ENCODE results near the gene FAM20C. TPM values are rescaled to one million over a fixed set of nuclear protein-coding genes. Genes with fewer than 3 reads are reported as not detected.
"Not testable (repeated sequence)": the region's sequence is repeated elsewhere in the genome, so short reads cannot be mapped to it uniquely, and the experiment has no call there.

The FAM20C gene
- total RNA-seq, 2 donors from 2014 or later = 0.08 to 0.19 TPM

DNA sequence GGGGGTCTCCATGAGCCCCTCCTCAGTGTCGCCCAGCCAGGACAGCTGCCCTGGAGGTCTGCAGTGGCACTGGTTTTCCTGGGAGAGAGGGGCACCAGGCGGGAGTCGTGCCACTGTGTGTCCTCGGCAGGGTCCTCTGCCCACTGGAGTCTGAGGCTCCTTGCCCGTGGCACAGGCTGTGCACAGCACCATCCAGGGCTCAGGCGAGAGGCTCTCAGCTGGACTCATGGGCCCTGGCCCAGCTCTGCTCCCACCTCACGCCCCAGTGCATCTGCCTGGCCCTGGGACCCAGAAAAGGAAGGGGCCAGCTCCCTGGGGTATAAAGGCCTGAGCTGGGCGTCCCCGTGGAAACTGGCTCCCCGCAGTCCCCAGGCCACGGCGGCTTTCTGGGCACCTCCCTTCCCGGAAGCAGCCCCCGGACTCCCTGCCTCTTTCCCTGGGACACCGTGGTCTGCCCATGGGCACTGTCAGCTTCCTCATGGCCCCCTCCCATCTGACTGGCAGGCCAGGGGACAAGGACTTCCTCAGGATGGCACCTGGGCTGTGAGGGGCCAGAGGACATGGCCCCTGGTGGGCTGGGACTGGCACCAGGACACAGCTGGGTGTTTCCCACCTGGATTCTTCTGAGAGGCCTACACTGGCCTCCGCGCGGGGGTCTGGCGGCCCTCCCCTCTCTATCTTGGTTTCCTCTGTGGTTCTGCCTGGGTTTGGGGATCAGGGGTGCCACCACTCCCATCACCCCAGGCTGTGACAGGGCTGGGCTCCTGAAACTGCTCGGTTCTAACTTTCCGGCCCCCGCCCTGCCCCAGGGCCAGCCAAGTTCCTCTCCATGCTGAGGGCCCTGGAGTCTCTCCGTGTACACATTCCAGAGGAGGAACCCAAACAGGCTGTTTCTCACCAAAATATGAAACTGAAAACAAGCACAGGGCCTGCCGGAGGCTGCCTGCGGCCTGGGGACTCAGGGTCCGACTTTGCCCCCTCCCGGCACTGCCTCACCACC is 103.1 kb downstream of the FAM20C start:
- ATAC-seq (replicated peaks) = no peak
- no peaks in the 10 kb centered on the region for H3K4me1 Mint-ChIP-seq
- H3K36me3 Mint-ChIP-seq (ENCODE audit: low read depth) = no peaks in the 10 kb centered on the region
- peaks cover 16% of the 10 kb centered on the region for H3K27me3 Mint-ChIP-seq
- no peaks in the 10 kb centered on the region for H3K9me3 Mint-ChIP-seq
- H3K4me3 Mint-ChIP-seq = no peak overlapping the region
- H3K27ac Mint-ChIP-seq = no peak overlapping the region

GRCh38 chr7:296373-296945 is 104.1 kb downstream of the FAM20C start:
- Mint-ChIP-seq H3K9me3 (no peaks in the 10 kb centered on the region), H3K4me1 (no peaks in the 10 kb centered on the region), H3K27ac (no peak overlapping the region), H3K4me3 (no peak overlapping the region), H3K36me3 (ENCODE audit: low read depth) (no peaks in the 10 kb centered on the region), H3K27me3 (peaks cover 16% of the 10 kb centered on the region)
- ATAC-seq (replicated peaks) = no peak

DNA sequence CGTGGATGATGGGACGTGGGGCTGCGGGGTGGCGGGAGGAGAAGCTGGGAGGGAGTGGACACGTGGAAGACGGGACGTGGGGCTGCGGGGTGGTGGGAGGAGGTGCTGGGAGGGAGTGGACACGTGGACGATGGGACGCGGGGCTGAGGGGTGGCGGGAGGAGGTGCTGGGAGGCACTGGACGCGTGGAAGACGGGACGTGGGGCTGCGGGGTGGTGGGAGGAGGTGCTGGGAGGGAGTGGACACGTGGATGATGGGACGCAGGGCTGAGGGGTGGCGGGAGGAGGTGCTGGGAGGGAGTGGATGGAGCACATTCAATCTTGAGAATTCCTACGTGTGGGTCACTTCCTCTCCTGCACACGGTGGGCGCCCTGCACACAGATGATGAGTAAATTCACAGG is 104.8 kb downstream of the FAM20C start:
- H3K27me3 Mint-ChIP-seq; ATAC-seq (replicated peaks); H3K9me3 Mint-ChIP-seq; H3K4me1 Mint-ChIP-seq; H3K4me3 Mint-ChIP-seq; H3K27ac Mint-ChIP-seq; H3K36me3 Mint-ChIP-seq (ENCODE audit: low read depth): not testable (repeated sequence)

GRCh38 chr7:297611-298374 is 105.4 kb downstream of the FAM20C start:
- no peaks in the 10 kb centered on the region for H3K36me3 Mint-ChIP-seq (ENCODE audit: low read depth)
- H3K4me1 Mint-ChIP-seq = no peaks in the 10 kb centered on the region
- H3K27me3 Mint-ChIP-seq = peaks cover 6% of the 10 kb centered on the region
- H3K9me3 Mint-ChIP-seq = no peaks in the 10 kb centered on the region
- no peak overlapping the region for H3K4me3 Mint-ChIP-seq
- no peak for ATAC-seq (replicated peaks)
- H3K27ac Mint-ChIP-seq = no peak overlapping the region

- Mint-ChIP-seq H3K27ac (no peak overlapping the region), H3K9me3 (no peaks in the 10 kb centered on the region), H3K4me1 (no peaks in the 10 kb centered on the region), H3K4me3 (no peak overlapping the region), H3K27me3 (peaks cover 1% of the 10 kb centered on the region), H3K36me3 (ENCODE audit: low read depth) (no peaks in the 10 kb centered on the region)
- no peak for ATAC-seq (replicated peaks)
Observed at GRCh38 chr7:298375-298702, 106.0 kb downstream of the FAM20C start.

DNA sequence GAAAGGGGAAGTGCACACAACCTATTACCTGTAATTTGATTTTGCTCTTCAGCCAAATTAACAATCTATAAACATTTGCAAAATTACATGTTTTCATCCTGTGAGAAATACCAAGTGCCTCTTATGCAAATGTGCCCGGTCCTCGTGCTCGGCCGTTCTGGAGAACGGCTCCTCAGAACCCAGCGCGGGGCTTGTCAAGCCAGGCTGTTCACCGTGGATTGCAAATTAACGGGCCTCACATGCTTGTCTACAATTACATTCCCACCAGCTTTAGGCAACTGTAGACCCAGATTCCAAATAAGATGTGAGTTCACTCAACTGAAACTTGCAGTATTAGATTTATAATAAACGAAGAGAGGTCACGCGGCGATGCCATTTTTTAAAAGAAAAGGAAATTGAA is 106.4 kb downstream of the FAM20C start:
- Mint-ChIP-seq H3K9me3 (no peaks in the 10 kb centered on the region), H3K4me3 (no peak overlapping the region), H3K4me1 (no peaks in the 10 kb centered on the region), H3K27ac (no peak overlapping the region), H3K27me3 (no peaks in the 10 kb centered on the region), H3K36me3 (ENCODE audit: low read depth) (no peaks in the 10 kb centered on the region)
- no peak for ATAC-seq (replicated peaks)

- Mint-ChIP-seq H3K4me1 (no peaks in the 10 kb centered on the region), H3K9me3 (no peaks in the 10 kb centered on the region), H3K4me3 (no peak overlapping the region), H3K36me3 (ENCODE audit: low read depth) (no peaks in the 10 kb centered on the region), H3K27me3 (no peaks in the 10 kb centered on the region), H3K27ac (no peak overlapping the region)
- no peak for ATAC-seq (replicated peaks)
Observed at GRCh38 chr7:299169-299568, 106.8 kb downstream of the FAM20C start.

- no peak for ATAC-seq (replicated peaks)
- Mint-ChIP-seq H3K4me1 (peaks cover 3% of the 10 kb centered on the region), H3K27me3 (peaks cover 4% of the 10 kb centered on the region), H3K4me3 (no peak overlapping the region), H3K27ac (no peak overlapping the region), H3K36me3 (ENCODE audit: low read depth) (no peaks in the 10 kb centered on the region), H3K9me3 (no peaks in the 10 kb centered on the region)
Observed at GRCh38 chr7:299628-300027, 107.3 kb downstream of the FAM20C start.

GRCh38 chr7:300048-300447 is 107.7 kb downstream of the FAM20C start:
- peaks cover 5% of the 10 kb centered on the region for H3K27me3 Mint-ChIP-seq
- ATAC-seq (replicated peaks) = no peak
- no peak overlapping the region for H3K27ac Mint-ChIP-seq
- H3K4me3 Mint-ChIP-seq = no peak overlapping the region
- peaks cover 5% of the 10 kb centered on the region for H3K4me1 Mint-ChIP-seq
- no peaks in the 10 kb centered on the region for H3K9me3 Mint-ChIP-seq
- H3K36me3 Mint-ChIP-seq (ENCODE audit: low read depth) = no peaks in the 10 kb centered on the region

DNA sequence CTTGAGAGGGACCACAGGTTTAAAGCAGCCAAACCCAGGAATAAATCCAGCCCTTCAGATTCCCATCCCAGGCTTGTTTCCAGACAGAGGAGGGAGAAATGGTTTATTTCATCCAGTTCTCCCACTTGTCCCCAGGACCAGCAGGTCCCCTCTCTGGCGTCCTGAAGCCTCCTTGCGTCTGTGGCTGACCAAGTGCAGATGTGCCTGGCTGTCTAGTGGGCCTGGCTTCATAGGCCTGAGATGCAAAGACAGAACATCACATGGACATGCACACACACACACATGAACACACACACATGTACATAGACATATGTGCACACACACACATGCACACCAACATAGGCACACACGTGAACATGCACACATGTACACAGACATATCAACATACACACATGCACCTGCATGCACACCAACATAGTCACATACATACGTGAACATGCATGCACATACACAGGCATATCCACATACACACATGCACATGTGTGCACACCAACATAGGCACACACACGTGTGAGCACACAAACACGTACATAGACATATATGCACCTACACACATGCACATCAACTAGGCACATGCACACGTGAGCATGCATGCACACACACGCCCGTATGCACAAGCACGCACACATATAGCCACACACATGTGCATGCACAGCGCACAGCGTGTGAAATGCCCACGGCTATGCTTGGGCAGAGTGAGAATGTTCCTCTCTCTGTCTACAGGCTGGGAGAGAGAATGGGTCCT is 108.3 kb downstream of the FAM20C start:
- Mint-ChIP-seq H3K4me1 (peaks cover 5% of the 10 kb centered on the region), H3K4me3 (no peak overlapping the region), H3K9me3 (no peaks in the 10 kb centered on the region), H3K27me3 (peaks cover 5% of the 10 kb centered on the region), H3K36me3 (ENCODE audit: low read depth) (no peaks in the 10 kb centered on the region), H3K27ac (no peak overlapping the region)
- no peak for ATAC-seq (replicated peaks)

GRCh38 chr7:301291-302053 is 109.1 kb downstream of the FAM20C start:
- H3K4me1 Mint-ChIP-seq = peaks cover 5% of the 10 kb centered on the region
- no peak for ATAC-seq (replicated peaks)
- no peaks in the 10 kb centered on the region for H3K36me3 Mint-ChIP-seq (ENCODE audit: low read depth)
- peaks cover 5% of the 10 kb centered on the region for H3K27me3 Mint-ChIP-seq
- no peaks in the 10 kb centered on the region for H3K9me3 Mint-ChIP-seq
- no peak overlapping the region for H3K27ac Mint-ChIP-seq
- H3K4me3 Mint-ChIP-seq = no peak overlapping the region

DNA sequence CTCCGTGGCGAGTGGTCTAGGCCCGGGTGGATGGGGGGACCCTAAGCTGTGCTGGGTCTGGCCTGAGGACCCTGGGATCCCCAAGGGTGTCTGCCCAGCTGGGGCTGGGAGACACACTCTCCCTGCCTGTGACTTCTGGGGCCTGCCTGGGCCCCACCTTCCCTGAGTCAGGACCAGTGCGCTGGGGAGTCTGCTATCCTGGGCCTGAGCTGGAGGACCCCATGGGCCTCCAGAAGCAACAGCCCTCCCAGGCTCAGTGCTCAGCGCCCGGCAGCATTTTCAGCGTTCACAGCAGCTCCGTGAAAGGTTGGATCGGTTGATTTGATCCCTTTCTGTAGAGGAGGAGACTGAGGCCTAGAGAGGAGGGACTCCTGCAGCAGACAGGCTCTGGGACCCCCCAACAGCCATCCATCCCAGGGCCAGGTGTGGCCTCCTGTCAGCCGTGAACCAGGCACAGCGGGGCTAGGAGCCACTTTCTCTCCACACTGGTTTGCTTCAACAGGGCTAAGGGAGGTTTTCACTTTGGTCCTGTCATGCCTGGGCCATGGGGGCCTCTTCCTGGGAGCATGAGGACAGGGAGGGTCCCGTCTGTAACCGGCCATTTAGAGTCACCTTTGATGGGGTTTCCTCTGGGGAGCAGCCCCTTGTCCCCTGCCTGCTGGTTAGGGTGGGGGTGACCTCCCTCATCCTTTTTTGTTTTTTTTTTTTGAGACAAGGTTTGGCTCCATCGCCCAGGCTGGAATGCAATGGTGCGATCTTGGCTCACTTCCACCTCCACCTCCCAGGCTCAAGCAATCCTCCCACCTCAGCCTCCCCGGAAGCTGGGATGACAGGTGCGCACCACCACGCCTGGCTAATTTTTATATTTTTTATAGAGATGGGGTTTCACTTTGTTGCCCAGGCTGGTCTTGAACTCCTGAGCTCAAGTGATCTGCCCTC is 110.0 kb downstream of the FAM20C start:
- H3K4me3 Mint-ChIP-seq = no peak overlapping the region
- peaks cover 5% of the 10 kb centered on the region for H3K4me1 Mint-ChIP-seq
- H3K9me3 Mint-ChIP-seq = no peaks in the 10 kb centered on the region
- H3K27me3 Mint-ChIP-seq = peaks cover 9% of the 10 kb centered on the region
- H3K36me3 Mint-ChIP-seq (ENCODE audit: low read depth) = no peaks in the 10 kb centered on the region
- no peak for ATAC-seq (replicated peaks)
- H3K27ac Mint-ChIP-seq = no peak overlapping the region

DNA sequence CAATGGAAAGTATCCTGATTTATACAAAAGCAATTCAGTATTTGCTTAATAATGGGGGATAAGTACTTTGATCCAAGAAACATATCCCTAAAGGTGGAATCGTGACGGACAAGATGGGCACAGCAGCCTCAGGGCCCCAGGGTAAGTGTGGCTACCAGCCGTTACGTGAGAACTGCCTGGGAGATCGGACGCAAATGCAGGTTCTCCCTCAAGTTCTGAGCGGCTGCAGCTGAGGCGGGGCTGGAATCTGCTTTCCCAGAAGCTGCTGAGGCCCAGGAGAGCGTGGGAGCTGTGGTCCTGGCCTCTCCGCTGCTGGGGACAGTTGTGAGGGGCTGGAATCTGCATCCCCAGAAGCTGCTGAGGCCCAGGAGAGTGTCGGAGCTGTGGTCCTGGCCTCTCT is 111.1 kb downstream of the FAM20C start:
- Mint-ChIP-seq H3K9me3 (no peaks in the 10 kb centered on the region), H3K27me3 (peaks cover 9% of the 10 kb centered on the region), H3K4me3 (no peak overlapping the region), H3K27ac (no peak overlapping the region), H3K4me1 (peaks cover 5% of the 10 kb centered on the region), H3K36me3 (ENCODE audit: low read depth) (no peaks in the 10 kb centered on the region)
- ATAC-seq (replicated peaks) = no peak

Data from activated T-helper 17 cell treated with anti-CD3 and anti-CD28 coated beads, Interleukin-2, amount 50 U/mL, for 72 hours (primary cell).